GM10248 (cell line): Measurements from ENCODE around the gene MAP3K5.

Experiments
- CTCF ChIA-PET: fragments of 300-600 bp; sonication (Branson Sonifier 250); formaldehyde crosslinking; extraction: SDS; loops from one replicate; lab custom pipeline; 2021; ENCODE audit warnings: antibody characterized with exemption; lab: Yijun Ruan, JAX
- POLR2A ChIA-PET: fragments of 350-650 bp; sonication (Branson Sonifier 250); formaldehyde crosslinking; extraction: SDS; loops from one replicate; lab custom pipeline; 2020; ENCODE audit warnings: antibody characterized with exemption; lab: Yijun Ruan, JAX
- DNase-seq: peaks from one replicate; pipeline ENCODE4 v3.0.0; 2012; ENCODE audit errors: extremely low spot score
- TF ChIP-seq, protein P1 (sequence below): IDR thresholded peaks from 2 replicates; pipeline ENCODE4 v1.5.1; 2012; ENCODE audit warnings: mild to moderate bottlenecking, low read depth; ENCODE audit errors: extremely low read depth, missing control alignments, control extremely low read depth

Gene MAP3K5

DNA sequence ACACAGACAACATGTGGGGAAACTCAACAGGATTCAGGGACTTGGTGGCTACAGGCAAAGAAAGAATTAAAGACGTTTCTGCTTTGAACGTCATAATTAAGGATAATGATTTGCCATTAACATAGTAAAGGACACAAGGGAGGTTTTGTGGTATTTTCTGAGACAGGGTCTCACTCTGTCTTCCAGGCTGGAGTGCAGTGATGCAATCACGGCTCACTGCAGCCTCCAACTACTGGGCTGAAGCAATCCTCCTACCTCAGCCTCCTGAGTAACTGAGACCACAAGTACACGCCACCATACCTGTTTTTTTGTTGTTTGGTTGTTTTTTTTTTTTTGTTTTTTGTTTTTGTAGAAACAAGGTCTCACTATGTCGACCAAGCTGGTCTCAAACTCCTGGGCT, 62.4 kb downstream of the MAP3K5 start:
- DNase-seq = no peak
- POLR2A ChIA-PET = interaction anchor here (0.6 to 1.0 kb wide), 2 partner anchors 439 to 1384 kb away, joined by 3 to 4 read pairs; no protein-coding TSS in a partner anchor
- CTCF ChIA-PET = interaction anchor here (1.2 to 6.3 kb wide), 4 partner anchors 10 to 62 kb away, joined by 5 to 54 read pairs (median 10); partner anchors contain the start of gene MAP3K5
- TF ChIP-seq, protein P1, sequence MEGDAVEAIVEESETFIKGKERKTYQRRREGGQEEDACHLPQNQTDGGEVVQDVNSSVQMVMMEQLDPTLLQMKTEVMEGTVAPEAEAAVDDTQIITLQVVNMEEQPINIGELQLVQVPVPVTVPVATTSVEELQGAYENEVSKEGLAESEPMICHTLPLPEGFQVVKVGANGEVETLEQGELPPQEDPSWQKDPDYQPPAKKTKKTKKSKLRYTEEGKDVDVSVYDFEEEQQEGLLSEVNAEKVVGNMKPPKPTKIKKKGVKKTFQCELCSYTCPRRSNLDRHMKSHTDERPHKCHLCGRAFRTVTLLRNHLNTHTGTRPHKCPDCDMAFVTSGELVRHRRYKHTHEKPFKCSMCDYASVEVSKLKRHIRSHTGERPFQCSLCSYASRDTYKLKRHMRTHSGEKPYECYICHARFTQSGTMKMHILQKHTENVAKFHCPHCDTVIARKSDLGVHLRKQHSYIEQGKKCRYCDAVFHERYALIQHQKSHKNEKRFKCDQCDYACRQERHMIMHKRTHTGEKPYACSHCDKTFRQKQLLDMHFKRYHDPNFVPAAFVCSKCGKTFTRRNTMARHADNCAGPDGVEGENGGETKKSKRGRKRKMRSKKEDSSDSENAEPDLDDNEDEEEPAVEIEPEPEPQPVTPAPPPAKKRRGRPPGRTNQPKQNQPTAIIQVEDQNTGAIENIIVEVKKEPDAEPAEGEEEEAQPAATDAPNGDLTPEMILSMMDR = no peak

DNA sequence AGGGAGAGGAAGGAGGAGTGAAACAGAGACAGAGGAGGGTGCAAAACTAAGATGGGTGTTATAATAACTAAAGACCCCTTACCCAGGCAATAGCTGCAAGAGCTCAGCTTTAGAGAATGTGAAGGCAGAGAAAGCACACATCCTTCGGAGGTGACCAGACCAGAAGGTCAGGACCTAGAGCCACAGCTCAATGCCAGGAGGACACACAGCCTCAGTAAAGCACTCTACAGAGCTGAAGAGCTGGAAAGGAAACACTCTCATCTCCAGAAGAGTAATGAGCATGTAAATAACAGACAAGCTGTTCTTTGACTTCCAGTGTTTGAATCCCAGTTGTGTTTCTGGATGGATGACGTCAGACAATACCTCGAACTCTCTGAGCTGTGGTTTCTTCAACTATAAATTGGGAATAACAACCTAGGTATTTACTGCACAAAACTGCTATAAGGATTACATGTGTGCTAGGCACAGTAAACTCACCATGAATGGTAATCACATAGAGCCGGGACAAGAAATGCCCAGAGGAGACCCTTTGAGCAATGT, 63.2 kb downstream of the MAP3K5 start:
- CTCF ChIA-PET = interaction anchor here (1.1 to 6.3 kb wide), 6 partner anchors 9 to 85 kb away, joined by 3 to 54 read pairs (median 6); partner anchors contain the start of gene MAP3K5
- TF ChIP-seq, protein P1 = no peak
- no peak for DNase-seq
- POLR2A ChIA-PET = no interaction called here

DNA sequence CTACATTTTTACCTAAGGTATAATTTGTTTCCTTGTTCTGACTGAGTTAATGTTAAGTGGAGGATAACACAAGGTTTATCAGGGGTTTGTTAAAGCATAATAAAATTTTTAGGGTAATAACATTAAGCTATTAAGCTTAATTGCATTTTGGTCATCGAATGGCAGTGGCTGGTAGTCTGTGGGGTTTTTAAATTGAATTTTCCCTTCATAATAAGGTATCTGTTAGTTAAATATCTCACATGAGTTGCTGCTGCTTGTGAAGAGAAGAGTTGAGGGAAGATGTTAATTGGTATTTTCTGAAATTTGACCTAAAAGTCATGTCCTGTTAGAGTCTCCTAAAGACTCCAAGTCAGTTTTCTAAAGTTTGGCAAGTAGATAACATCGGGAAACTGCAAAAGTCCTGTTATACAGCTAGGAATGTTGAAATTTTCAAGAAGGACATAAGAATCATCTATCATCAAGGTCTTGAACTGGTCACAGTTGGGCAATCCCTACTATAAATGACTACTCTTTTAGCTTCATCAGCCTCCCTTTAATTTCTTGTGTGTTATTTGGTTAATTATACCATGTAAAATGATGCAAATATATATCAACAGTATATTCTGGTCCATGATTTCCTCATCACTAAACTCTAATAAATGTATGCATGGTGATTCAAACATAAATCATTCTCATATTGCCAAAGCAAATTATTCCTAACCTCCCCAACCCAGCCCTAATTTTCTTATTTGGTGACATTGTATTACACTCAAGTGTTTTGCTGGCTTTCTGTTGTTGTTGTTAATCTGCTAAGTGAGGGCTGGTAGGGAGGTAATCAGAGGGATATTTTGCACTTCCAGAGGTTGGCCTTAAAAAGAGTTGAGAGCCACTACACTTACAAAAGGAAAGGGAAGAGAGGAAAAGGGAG, 64.0 kb downstream of the MAP3K5 start:
- TF ChIP-seq, protein P1 = no peak
- POLR2A ChIA-PET = no interaction called here
- DNase-seq = no peak
- CTCF ChIA-PET = interaction anchor here (0.7 to 6.3 kb wide), 8 partner anchors 8 to 84 kb away, joined by 3 to 54 read pairs (median 6); partner anchors contain the start of gene MAP3K5

DNA sequence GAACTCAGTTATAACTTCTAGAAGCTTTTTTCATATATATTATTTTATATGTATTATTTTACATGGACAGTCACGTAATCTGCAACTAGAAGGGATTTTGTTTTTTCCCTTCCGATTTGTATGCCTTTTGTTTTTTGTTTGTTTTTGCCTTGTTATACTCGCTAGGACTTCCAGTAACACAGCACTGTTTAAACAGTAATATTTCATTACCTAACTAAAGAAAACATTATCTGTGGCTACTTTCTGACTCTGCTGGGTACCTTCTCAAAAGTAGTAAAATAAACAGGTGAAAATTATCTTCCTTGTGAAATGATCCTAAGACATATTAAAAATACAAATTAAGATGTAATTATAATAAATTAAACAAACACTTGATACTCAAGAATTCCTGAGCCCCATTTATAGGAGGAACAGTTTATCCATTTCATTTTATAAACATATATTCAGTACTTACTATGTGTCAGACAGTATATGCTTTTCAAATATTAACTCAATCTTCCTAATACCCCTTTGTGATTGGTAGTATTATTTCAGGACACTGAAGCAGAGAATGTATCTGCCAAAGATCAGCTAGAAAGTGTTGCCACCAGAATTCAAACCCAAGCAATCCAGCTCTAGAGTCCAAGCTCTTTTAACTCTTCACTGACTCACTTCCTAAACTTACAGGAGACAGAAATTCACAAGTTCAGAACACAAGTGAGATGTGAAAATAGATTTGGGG, 65.3 kb downstream of the MAP3K5 start:
- TF ChIP-seq, protein P1 = no peak
- CTCF ChIA-PET = interaction anchor here (1.6 to 2.2 kb wide), 4 partner anchors 8 to 65 kb away, joined by 4 to 9 read pairs (median 6); partner anchors contain the start of gene MAP3K5
- POLR2A ChIA-PET = no interaction called here
- no peak for DNase-seq

DNA sequence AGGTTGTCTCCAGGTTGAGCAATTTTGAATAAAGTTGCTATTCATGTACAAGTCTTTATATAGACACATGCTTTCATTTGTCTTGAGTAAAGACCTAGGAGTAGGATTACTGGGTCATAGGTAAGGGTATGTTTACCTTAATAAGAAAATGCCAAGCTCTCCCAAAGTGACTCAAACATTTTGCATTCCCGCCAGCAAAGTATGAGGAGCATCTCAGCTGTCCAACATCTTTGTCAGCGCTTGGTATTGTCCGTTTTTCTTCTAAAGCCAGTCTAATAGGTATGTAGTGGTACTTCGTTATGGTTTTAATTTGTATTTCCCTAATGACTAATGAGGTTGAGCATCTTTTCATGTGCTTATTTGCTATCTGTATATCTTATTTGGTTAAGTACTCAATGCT, 67.2 kb downstream of the MAP3K5 start:
- CTCF ChIA-PET = interaction anchor here (2.2 kb wide), 1 partner anchor 38 kb away, joined by 5 read pairs; no protein-coding TSS in a partner anchor
- TF ChIP-seq, protein P1 = no peak
- POLR2A ChIA-PET = no interaction called here
- DNase-seq = no peak
